ENCODE data around the gene RGR.

- TF ChIP-seq CTCF (IDR thresholded peaks at IDR 0.05) (no peak), POLR2A (IDR thresholded peaks at IDR 0.05) (no peak)
Observed at GRCh38 chr10:84289521-84290200, 44.8 kb downstream of the RGR start.

Data from heart left ventricle (tissue), 13 donors.